Caki2 (cell line): Measurements from ENCODE around the gene PIK3AP1. TPM values are rescaled to one million over a fixed set of nuclear protein-coding genes. Genes with fewer than 3 reads are reported as not detected.

Source experiments
- DNase-seq: peaks from one replicate; pipeline ENCODE4 v3.0.0-alpha.2; 2015; ENCODE audit warnings: low read depth
- in situ Hi-C: cut with HindIII; loops from 2 replicates; pipeline ENCODE4 v1.10.0; 2016; ENCODE audit warnings: low sequenced_read_pairs, low pct_unique_long_range_greater_than_20kb, mixed read lengths
- total RNA-seq: library from RNA; depleted of rRNA; stranded (reverse); fragments of >200 nt; shearing (Covaris generic); gene quantifications from 2 replicates; pipeline ENCODE4 v1.2.3, GENCODE V29; 2014; ENCODE audit warnings: low replicate concordance

Gene PIK3AP1
- total RNA-seq, 1 experiment from 2014 or later = 2.7 TPM

GRCh38 chr10:96638120-96638519, 82.2 kb downstream of the PIK3AP1 start:
- in situ Hi-C loops = no loop called here
- no peak for DNase-seq

GRCh38 chr10:96637709-96638108, 82.6 kb downstream of the PIK3AP1 start:
- in situ Hi-C loops = no loop called here
- DNase-seq = no peak

- in situ Hi-C loops = no loop called here
- DNase-seq = no peak
These were observed 83.8 kb downstream of the PIK3AP1 start for GRCh38 chr10:96636551-96636950.

GRCh38 chr10:96632974-96633710, 87.2 kb downstream of the PIK3AP1 start:
- in situ Hi-C loops = no loop called here
- no peak for DNase-seq

GRCh38 chr10:96627292-96627691, 93.0 kb downstream of the PIK3AP1 start:
- no peak for DNase-seq
- in situ Hi-C loops = no loop called here

- DNase-seq = no peak
- in situ Hi-C loops = no loop called here
These were observed 93.5 kb downstream of the PIK3AP1 start for GRCh38 chr10:96626795-96627194.

GRCh38 chr10:96625173-96625572, 95.1 kb downstream of the PIK3AP1 start:
- in situ Hi-C loops = no loop called here
- no peak for DNase-seq

GRCh38 chr10:96622013-96622787, 98.1 kb downstream of the PIK3AP1 start:
- in situ Hi-C loops = no loop called here
- no peak for DNase-seq

GRCh38 chr10:96619796-96620773, 100.2 kb downstream of the PIK3AP1 start:
- no peak for DNase-seq
- in situ Hi-C loops = no loop called here

- DNase-seq = no peak
- in situ Hi-C loops = no loop called here
These were observed 101.2 kb downstream of the PIK3AP1 start for GRCh38 chr10:96619120-96619519.

- in situ Hi-C loops = no loop called here
- DNase-seq = no peak
These were observed 101.7 kb downstream of the PIK3AP1 start for GRCh38 chr10:96618653-96619052.

- in situ Hi-C loops = no loop called here
- DNase-seq = no peak
These were observed 103.4 kb downstream of the PIK3AP1 start for GRCh38 chr10:96616961-96617360.

GRCh38 chr10:96614515-96614914, 105.8 kb downstream of the PIK3AP1 start:
- in situ Hi-C loops = no loop called here
- DNase-seq = peak; percentile 58

- no peak for DNase-seq
- in situ Hi-C loops = no loop called here
These were observed 106.7 kb downstream of the PIK3AP1 start for GRCh38 chr10:96613576-96613975.

- DNase-seq = no peak
- in situ Hi-C loops = no loop called here
These were observed 108.1 kb downstream of the PIK3AP1 start for GRCh38 chr10:96612055-96612830.

- DNase-seq = no peak
- in situ Hi-C loops = no loop called here
These were observed 109.5 kb downstream of the PIK3AP1 start for GRCh38 chr10:96610817-96611216.

GRCh38 chr10:96609510-96609909, 110.8 kb downstream of the PIK3AP1 start:
- in situ Hi-C loops = no loop called here

GRCh38 chr10:96608805-96609204, 111.5 kb downstream of the PIK3AP1 start:
- in situ Hi-C loops = no loop called here
- DNase-seq = no peak

More at GRCh38 chr10:96609510-96609909, 110.8 kb downstream of the PIK3AP1 start:
- DNase-seq = no peak
